H9 (cell line): ENCODE measurements around the gene FAM89B. TPM values are rescaled to one million over a fixed set of nuclear protein-coding genes. Genes with fewer than 3 reads are reported as not detected.

Source experiments
- DNase-seq: peaks from one replicate; pipeline ENCODE4 v3.0.0-alpha.2; 2017
- H2AFZ ChIP-seq: one replicate; pipeline ENCODE4 v1.6.1; 2013; ENCODE audit warnings: mild to moderate bottlenecking, low read length, control low read depth, moderate library complexity
- H2AK5ac ChIP-seq: 2 replicates; pipeline ENCODE4 v1.6.1; 2013; ENCODE audit warnings: low read length, control low read depth, mixed read lengths; ENCODE audit not compliant: insufficient read length
- H2BK120ac ChIP-seq: one replicate; pipeline ENCODE4 v1.6.1; 2013; ENCODE audit warnings: low read depth, mild to moderate bottlenecking, low read length, control low read depth, inconsistent platforms; ENCODE audit not compliant: poor library complexity, severe bottlenecking
- H2BK12ac ChIP-seq: 2 replicates; pipeline ENCODE4 v1.6.1; 2013; ENCODE audit warnings: low read length, control low read depth, mixed read lengths, low read depth; ENCODE audit not compliant: insufficient read length
- H2BK15ac ChIP-seq: 2 replicates; pipeline ENCODE4 v1.6.1; 2013; ENCODE audit warnings: low read depth, low read length, control low read depth
- H2BK20ac ChIP-seq: one replicate; pipeline ENCODE4 v1.6.1; 2013; ENCODE audit warnings: low read depth, mild to moderate bottlenecking, low read length, control low read depth, inconsistent platforms; ENCODE audit not compliant: poor library complexity, severe bottlenecking
- H2BK5ac ChIP-seq: 2 replicates; pipeline ENCODE4 v1.6.1; 2013; ENCODE audit warnings: low read length, control low read depth, mixed read lengths; ENCODE audit not compliant: insufficient read length
- H3K14ac ChIP-seq: 2 replicates; pipeline ENCODE4 v1.6.1; 2013; ENCODE audit warnings: low read length, control low read depth; ENCODE audit not compliant: insufficient read depth
- H3K18ac ChIP-seq: 2 replicates; pipeline ENCODE4 v1.6.1; 2013; ENCODE audit warnings: low read depth, mild to moderate bottlenecking, mixed read lengths, low read length, control low read depth; ENCODE audit not compliant: insufficient read length
- H3K23ac ChIP-seq: 2 replicates; pipeline ENCODE4 v1.6.1; 2013; ENCODE audit warnings: low read length, control low read depth, mixed read lengths, low read depth; ENCODE audit not compliant: insufficient read length
- H3K23me2 ChIP-seq: 2 replicates; pipeline ENCODE4 v1.6.1; 2013; ENCODE audit warnings: low read depth, mild to moderate bottlenecking, mixed read lengths, low read length, control low read depth; ENCODE audit not compliant: insufficient read length, poor library complexity, severe bottlenecking
- H3K27ac ChIP-seq: 2 replicates; pipeline ENCODE4 v1.5.1; 2013; ENCODE audit warnings: low read length, control low read depth, mixed read lengths, low read depth; ENCODE audit not compliant: insufficient read length
- H3K27me3 ChIP-seq: 2 replicates; pipeline ENCODE4 v1.6.1; 2013; ENCODE audit warnings: low read length, control low read depth, inconsistent platforms; ENCODE audit not compliant: insufficient read depth
- H3K4ac ChIP-seq: 2 replicates; pipeline ENCODE4 v1.6.1; 2013; ENCODE audit warnings: low read depth, mild to moderate bottlenecking, control low read depth, inconsistent platforms, low read length, moderate library complexity
- H3K4me1 ChIP-seq: 2 replicates; pipeline ENCODE4 v1.6.1; 2013; ENCODE audit warnings: low read length, control low read depth, inconsistent platforms; ENCODE audit not compliant: insufficient read depth
- H3K4me2 ChIP-seq: 2 replicates; pipeline ENCODE4 v1.6.1; 2013; ENCODE audit warnings: low read length, control low read depth, mixed read lengths; ENCODE audit not compliant: insufficient read length, insufficient read depth
- H3K56ac ChIP-seq: 2 replicates; pipeline ENCODE4 v1.6.1; 2013; ENCODE audit warnings: low read depth, mild to moderate bottlenecking, mixed read lengths, low read length, control low read depth; ENCODE audit not compliant: insufficient read length
- H3K79me1 ChIP-seq: 2 replicates; pipeline ENCODE4 v1.6.1; 2013; ENCODE audit warnings: low read depth, mild to moderate bottlenecking, moderate library complexity, low read length, control low read depth, inconsistent platforms; ENCODE audit not compliant: insufficient read depth, poor library complexity, severe bottlenecking
- H3K79me2 ChIP-seq: 2 replicates; pipeline ENCODE4 v1.6.1; 2013; ENCODE audit warnings: low read length, control low read depth, inconsistent platforms; ENCODE audit not compliant: insufficient read depth
- H3K9ac ChIP-seq: 2 replicates; pipeline ENCODE4 v1.6.1; 2013; ENCODE audit warnings: low read length, control low read depth, mixed read lengths; ENCODE audit not compliant: insufficient read length; ENCODE audit errors: extremely low read depth
- H3K9me3 ChIP-seq: one replicate; pipeline ENCODE4 v1.6.1; 2013; ENCODE audit warnings: low read depth, low read length, inconsistent platforms; ENCODE audit not compliant: control insufficient read depth
- H3T11ph ChIP-seq: one replicate; pipeline ENCODE4 v1.6.1; 2013; ENCODE audit warnings: mild to moderate bottlenecking, low read length, control low read depth, inconsistent platforms
- H4K20me1 ChIP-seq: one replicate; pipeline ENCODE4 v1.6.1; 2013; ENCODE audit not compliant: control insufficient read depth, insufficient read length, insufficient read depth
- H4K5ac ChIP-seq: 2 replicates; pipeline ENCODE4 v1.6.1; 2013; ENCODE audit warnings: low read depth, mild to moderate bottlenecking, mixed read lengths, low read length, control low read depth; ENCODE audit not compliant: insufficient read length
- H4K8ac ChIP-seq: replicated peaks from 2 replicates; pipeline ENCODE4 v1.6.1; 2013; ENCODE audit warnings: low read length, control low read depth, mixed read lengths, low read depth; ENCODE audit not compliant: insufficient read length
- H4K91ac ChIP-seq: 2 replicates; pipeline ENCODE4 v1.6.1; 2013; ENCODE audit warnings: low read depth, mild to moderate bottlenecking, moderate library complexity, mixed read lengths, low read length, control low read depth; ENCODE audit not compliant: insufficient read length
- H3K27ac Mint-ChIP-seq, 3 experiments: 2 replicates in 2 of 3; 3 replicates in 1 of 3; pipeline ENCODE4 v1.8.0; 2020 to 2021; ENCODE audit warnings: mixed read lengths in 3 of 3, mild to moderate bottlenecking in 1 of 3, moderate library complexity in 1 of 3
- H3K27me3 Mint-ChIP-seq: 2 replicates; pipeline ENCODE4 v1.8.0; 2021; ENCODE audit warnings: low read depth, mild to moderate bottlenecking, moderate library complexity, mixed read lengths
- H3K36me3 Mint-ChIP-seq, 3 experiments: 2 replicates in 2 of 3; 3 replicates in 1 of 3; pipeline ENCODE4 v1.8.0; 2020 to 2021; ENCODE audit warnings: low read depth in 3 of 3, mixed read lengths in 3 of 3; ENCODE audit not compliant: insufficient read depth in 1 of 3
- H3K4me1 Mint-ChIP-seq, 2 experiments: 2 replicates each; pipeline ENCODE4 v1.8.0; 2020; ENCODE audit warnings: mixed read lengths in 2 of 2
- H3K4me3 Mint-ChIP-seq, 2 experiments: 2 replicates in 1 of 2; 3 replicates in 1 of 2; pipeline ENCODE4 v1.8.0; 2020 to 2021; ENCODE audit warnings: mild to moderate bottlenecking in 2 of 2, mixed read lengths in 2 of 2, moderate library complexity in 1 of 2
- H3K9me3 Mint-ChIP-seq, 2 experiments: 2 replicates in 1 of 2; 3 replicates in 1 of 2; pipeline ENCODE4 v1.8.0; 2020; ENCODE audit warnings: mild to moderate bottlenecking in 2 of 2, mixed read lengths in 2 of 2, moderate library complexity in 1 of 2
- WGBS: extraction: QIAGEN DNeasy Blood & Tissue Kit; methylation state at CpG from one replicate; pipeline ENCODE4 v1.1.7; 2013; ENCODE audit warnings: missing lambda C conversion rate, low lambda C conversion rate, mixed read lengths; ENCODE audit not compliant: insufficient read length; ENCODE audit errors: extremely low coverage; 5-methylcytosine and 5-hydroxymethylcytosine counted together
- total RNA-seq: library from RNA; stranded (reverse); gene quantifications from 2 replicates; pipeline ENCODE4 v1.2.1, GENCODE V29; 2021
- TF ChIP-seq, protein P1 (sequence below): fragments of 200-600 bp; sonication (generic); conservative IDR thresholded peaks from 3 replicates; pipeline ENCODE4 v1.8.0; 2021; ENCODE audit warnings: antibody characterized with exemption, mild to moderate bottlenecking

FAM89B gene
- total RNA-seq, 1 experiment from 2014 or later, result 21.7 TPM

DNA sequence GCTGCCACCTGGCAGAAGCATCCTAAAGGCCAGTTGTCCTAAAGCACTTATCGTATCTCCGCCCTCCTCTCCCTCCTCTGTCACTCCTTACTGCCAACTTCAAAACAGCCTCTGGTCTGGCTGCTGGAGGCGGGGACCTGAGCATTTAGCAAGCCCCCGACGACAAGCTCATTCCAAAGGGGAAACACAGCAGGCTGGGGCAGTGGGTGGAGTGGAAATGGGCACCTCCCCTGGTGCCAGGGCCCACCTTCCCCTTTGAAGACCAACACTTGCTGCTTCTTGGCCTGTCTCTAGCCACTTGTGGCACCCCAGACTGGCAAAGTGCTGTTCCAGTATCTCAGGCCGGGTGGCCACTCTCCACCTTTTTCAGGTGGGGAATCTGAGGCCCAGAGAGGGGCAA is 38.1 kb downstream of the FAM89B start:
- H3K4ac ChIP-seq, result no peak overlapping the region
- peaks cover 3% of the 10 kb centered on the region for H3K79me1 ChIP-seq
- H3K18ac ChIP-seq, result no peak overlapping the region
- H3K14ac ChIP-seq, result no peak overlapping the region
- no peak overlapping the region for H2BK12ac ChIP-seq
- no peak overlapping the region for H2BK15ac ChIP-seq
- H3K56ac ChIP-seq, result no peak overlapping the region
- peaks cover 16 to 33% of the 10 kb centered on the region in 2 experiments for H3K4me1 Mint-ChIP-seq
- H4K20me1 ChIP-seq, result no peaks in the 10 kb centered on the region
- H2AK5ac ChIP-seq, result no peak overlapping the region
- H3K27ac ChIP-seq, result no peak overlapping the region
- no peak overlapping the region for H2AFZ ChIP-seq
- H4K8ac ChIP-seq, result no peak overlapping the region
- peaks cover under 1% of the 10 kb centered on the region for H3K27me3 Mint-ChIP-seq
- H3K4me3 Mint-ChIP-seq, result 0 out of 5 replicates have a peak overlapping the region, but pooled peaks of 1 of the 2 experiments have one; percentile 27
- no peaks in the 10 kb centered on the region; the same call in 1 of the 2 replicates for H3K79me2 ChIP-seq
- no CpG with 5 or more reads among the region's 6 CpGs for WGBS
- H3K4me1 ChIP-seq, result no peaks in the 10 kb centered on the region; the same call in 1 of the 2 replicates
- no peak overlapping the region for H2BK20ac ChIP-seq
- no peak overlapping the region for H2BK120ac ChIP-seq
- no peak overlapping the region for H3T11ph ChIP-seq
- no peak overlapping the region for H4K91ac ChIP-seq
- H3K9me3 ChIP-seq, result no peaks in the 10 kb centered on the region
- H3K27me3 ChIP-seq, result no peaks in the 10 kb centered on the region
- H3K36me3 Mint-ChIP-seq, result peaks cover 10 to 39% (median 38%) of the 10 kb centered on the region in 3 experiments; a peak in 6 of 7 replicates
- H3K4me2 ChIP-seq, result no peak overlapping the region
- H3K9me3 Mint-ChIP-seq, result no peaks in the 10 kb centered on the region
- H3K23me2 ChIP-seq, result peaks cover 20% of the 10 kb centered on the region
- no peak overlapping the region for H3K27ac Mint-ChIP-seq
- no peak for DNase-seq
- H4K5ac ChIP-seq, result no peak overlapping the region
- no peak overlapping the region for H3K23ac ChIP-seq
- no peak overlapping the region for H2BK5ac ChIP-seq
- TF ChIP-seq, protein P1, sequence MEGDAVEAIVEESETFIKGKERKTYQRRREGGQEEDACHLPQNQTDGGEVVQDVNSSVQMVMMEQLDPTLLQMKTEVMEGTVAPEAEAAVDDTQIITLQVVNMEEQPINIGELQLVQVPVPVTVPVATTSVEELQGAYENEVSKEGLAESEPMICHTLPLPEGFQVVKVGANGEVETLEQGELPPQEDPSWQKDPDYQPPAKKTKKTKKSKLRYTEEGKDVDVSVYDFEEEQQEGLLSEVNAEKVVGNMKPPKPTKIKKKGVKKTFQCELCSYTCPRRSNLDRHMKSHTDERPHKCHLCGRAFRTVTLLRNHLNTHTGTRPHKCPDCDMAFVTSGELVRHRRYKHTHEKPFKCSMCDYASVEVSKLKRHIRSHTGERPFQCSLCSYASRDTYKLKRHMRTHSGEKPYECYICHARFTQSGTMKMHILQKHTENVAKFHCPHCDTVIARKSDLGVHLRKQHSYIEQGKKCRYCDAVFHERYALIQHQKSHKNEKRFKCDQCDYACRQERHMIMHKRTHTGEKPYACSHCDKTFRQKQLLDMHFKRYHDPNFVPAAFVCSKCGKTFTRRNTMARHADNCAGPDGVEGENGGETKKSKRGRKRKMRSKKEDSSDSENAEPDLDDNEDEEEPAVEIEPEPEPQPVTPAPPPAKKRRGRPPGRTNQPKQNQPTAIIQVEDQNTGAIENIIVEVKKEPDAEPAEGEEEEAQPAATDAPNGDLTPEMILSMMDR, result no peak
- no peak overlapping the region for H3K9ac ChIP-seq
